Measurements from ENCODE around the gene PREP.

PREP gene

GRCh38 chr6:105370351-105370750 lies 32.5 kb downstream of the PREP start:
- H3K9ac ChIP-seq (ENCODE audit: low read length) = no peak overlapping the region
- H3K4me1 ChIP-seq (ENCODE audit: control insufficient read depth, low read depth, low read length) = no peaks in the 10 kb centered on the region
- no peaks in the 10 kb centered on the region for H3K79me2 ChIP-seq (ENCODE audit: control insufficient read depth, insufficient read depth, low read length)
- no peak overlapping the region for H2AK5ac ChIP-seq (ENCODE audit: low read length)
- H3K4me2 ChIP-seq (ENCODE audit: low read length) = no peak overlapping the region
- no peak overlapping the region for H3K4me3 ChIP-seq (ENCODE audit: low read length)
- DNase-seq = no peak
- H2BK120ac ChIP-seq (ENCODE audit: low read depth, low read length) = no peak overlapping the region
- H2BK5ac ChIP-seq (ENCODE audit: low read length) = no peak overlapping the region
- peaks cover 7% of the 10 kb centered on the region for H3K36me3 ChIP-seq (ENCODE audit: control insufficient read depth, insufficient read depth, low read length)
- no peak overlapping the region for H3K23ac ChIP-seq (ENCODE audit: low read length)
- H3K27me3 ChIP-seq (ENCODE audit: insufficient read depth, low read length, poor library complexity) = no peaks in the 10 kb centered on the region
- H3K79me1 ChIP-seq (ENCODE audit: low read length) = peaks cover 1% of the 10 kb centered on the region
- no peak overlapping the region for H3K4ac ChIP-seq (ENCODE audit: low read depth, low read length)
- no peak overlapping the region for H4K5ac ChIP-seq (ENCODE audit: low read length)
- no peak overlapping the region for H3K56ac ChIP-seq (ENCODE audit: low read length)
- no peak overlapping the region for H3K27ac ChIP-seq (ENCODE audit: low read depth, low read length)
- H2BK15ac ChIP-seq (replicated peaks; ENCODE audit: low read depth) = no peak overlapping the region
- no peak overlapping the region for H4K8ac ChIP-seq (ENCODE audit: low read depth, low read length)
- no CpG with 5 or more reads among the region's 1 CpG for WGBS (ENCODE audit: extremely low coverage, insufficient coverage, low lambda C conversion rate)
- H3K18ac ChIP-seq (ENCODE audit: low read length) = no peak overlapping the region

- H3K23ac ChIP-seq (ENCODE audit: low read length) = no peak overlapping the region
- peaks cover 7% of the 10 kb centered on the region for H3K36me3 ChIP-seq (ENCODE audit: control insufficient read depth, insufficient read depth, low read length)
- H3K56ac ChIP-seq (ENCODE audit: low read length) = no peak overlapping the region
- H3K4me1 ChIP-seq (ENCODE audit: control insufficient read depth, low read depth, low read length) = no peaks in the 10 kb centered on the region
- no peak overlapping the region for H2BK120ac ChIP-seq (ENCODE audit: low read depth, low read length)
- no peak overlapping the region for H3K18ac ChIP-seq (ENCODE audit: low read length)
- H3K27ac ChIP-seq (ENCODE audit: low read depth, low read length) = no peak overlapping the region
- no peak overlapping the region for H4K5ac ChIP-seq (ENCODE audit: low read length)
- H4K8ac ChIP-seq (ENCODE audit: low read depth, low read length) = no peak overlapping the region
- no peak overlapping the region for H3K4ac ChIP-seq (ENCODE audit: low read depth, low read length)
- H3K79me2 ChIP-seq (ENCODE audit: control insufficient read depth, insufficient read depth, low read length) = no peaks in the 10 kb centered on the region
- no peaks in the 10 kb centered on the region for H3K27me3 ChIP-seq (ENCODE audit: insufficient read depth, low read length, poor library complexity)
- no peak overlapping the region for H2AK5ac ChIP-seq (ENCODE audit: low read length)
- no CpG with 5 or more reads among the region's 1 CpG for WGBS (ENCODE audit: extremely low coverage, insufficient coverage, low lambda C conversion rate)
- H3K9ac ChIP-seq (ENCODE audit: low read length) = no peak overlapping the region
- no peak for DNase-seq
- no peak overlapping the region for H3K4me2 ChIP-seq (ENCODE audit: low read length)
- no peak overlapping the region for H2BK15ac ChIP-seq (replicated peaks; ENCODE audit: low read depth)
- no peak overlapping the region for H2BK5ac ChIP-seq (ENCODE audit: low read length)
- H3K4me3 ChIP-seq (ENCODE audit: low read length) = no peak overlapping the region
- peaks cover 1% of the 10 kb centered on the region for H3K79me1 ChIP-seq (ENCODE audit: low read length)
Observed at GRCh38 chr6:105369145-105369544, 33.7 kb downstream of the PREP start.

DNA sequence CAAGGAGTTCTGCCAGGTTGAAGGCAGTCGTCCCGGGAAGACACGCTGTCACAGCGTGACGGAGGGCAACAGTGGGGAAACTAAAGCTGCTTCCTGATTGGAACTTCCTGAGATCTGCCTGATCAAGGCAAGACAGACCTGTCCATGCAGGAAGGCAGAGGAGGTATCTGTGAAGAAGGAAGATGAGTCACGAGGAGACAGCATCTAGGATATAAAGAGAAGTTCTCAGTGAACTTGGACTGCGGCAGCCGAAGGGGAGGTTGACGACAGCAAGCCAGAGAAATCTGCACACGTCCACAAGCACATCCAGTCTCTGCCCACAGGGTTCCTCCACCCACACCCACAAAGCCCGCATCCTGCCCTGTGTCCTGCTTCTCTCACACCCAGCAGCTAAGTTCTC lies 38.6 kb downstream of the PREP start:
- no peak overlapping the region for H3K9ac ChIP-seq (ENCODE audit: low read length)
- H3K23ac ChIP-seq (ENCODE audit: low read length) = no peak overlapping the region
- no peak overlapping the region for H2BK15ac ChIP-seq (replicated peaks; ENCODE audit: low read depth)
- no peak overlapping the region for H2BK120ac ChIP-seq (ENCODE audit: low read depth, low read length)
- H3K79me1 ChIP-seq (ENCODE audit: low read length) = peaks cover 3% of the 10 kb centered on the region
- no peak overlapping the region for H2AK5ac ChIP-seq (ENCODE audit: low read length)
- no peak overlapping the region for H3K4ac ChIP-seq (ENCODE audit: low read depth, low read length)
- H3K27me3 ChIP-seq (ENCODE audit: insufficient read depth, low read length, poor library complexity) = no peaks in the 10 kb centered on the region
- no peak overlapping the region for H3K4me2 ChIP-seq (ENCODE audit: low read length)
- H3K79me2 ChIP-seq (ENCODE audit: control insufficient read depth, insufficient read depth, low read length) = no peaks in the 10 kb centered on the region
- no peak overlapping the region for H4K5ac ChIP-seq (ENCODE audit: low read length)
- no peak overlapping the region for H3K27ac ChIP-seq (ENCODE audit: low read depth, low read length)
- H3K4me1 ChIP-seq (ENCODE audit: control insufficient read depth, low read depth, low read length) = no peaks in the 10 kb centered on the region
- no peak overlapping the region for H4K8ac ChIP-seq (ENCODE audit: low read depth, low read length)
- H3K4me3 ChIP-seq (ENCODE audit: low read length) = no peak overlapping the region
- no peak overlapping the region for H3K56ac ChIP-seq (ENCODE audit: low read length)
- DNase-seq = no peak
- no peak overlapping the region for H3K18ac ChIP-seq (ENCODE audit: low read length)
- no CpG with 5 or more reads among the region's 11 CpGs for WGBS (ENCODE audit: extremely low coverage, insufficient coverage, low lambda C conversion rate)
- peaks cover 2% of the 10 kb centered on the region for H3K36me3 ChIP-seq (ENCODE audit: control insufficient read depth, insufficient read depth, low read length)
- no peak overlapping the region for H2BK5ac ChIP-seq (ENCODE audit: low read length)

DNA sequence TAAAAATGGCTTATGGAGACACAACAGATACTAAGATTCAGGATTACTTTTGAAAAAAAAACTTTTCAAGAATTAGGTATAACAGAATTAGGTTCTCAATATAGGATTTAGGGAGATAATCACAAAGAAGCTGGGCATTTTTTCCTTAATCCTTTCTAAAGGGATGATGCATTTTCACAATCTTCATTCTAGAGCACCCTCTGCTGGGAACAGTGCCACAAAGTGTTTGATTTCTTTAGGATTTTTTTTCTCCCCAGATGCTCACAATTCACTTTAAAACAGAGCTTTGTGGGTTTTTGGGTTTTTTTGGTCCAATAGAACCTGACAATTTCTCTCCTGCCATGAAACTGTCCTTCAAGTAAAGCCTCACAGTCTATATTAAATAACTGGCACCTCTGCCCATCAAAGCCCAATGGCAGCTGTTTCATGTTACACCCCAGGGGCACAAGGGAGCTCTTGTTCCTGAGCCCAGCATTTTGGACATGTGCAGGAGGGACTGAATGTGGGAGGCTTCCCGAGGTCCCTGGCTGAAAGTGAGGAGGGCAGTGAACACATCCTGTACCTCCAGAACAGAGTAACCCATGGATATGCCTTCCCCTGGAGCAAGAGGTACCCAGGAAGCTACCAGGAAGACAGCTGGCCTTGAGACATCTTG lies 39.7 kb downstream of the PREP start:
- Histone ChIP-seq H3K23ac (ENCODE audit: low read length) (no peak overlapping the region), H3K4ac (ENCODE audit: low read depth, low read length) (no peak overlapping the region), H3K4me3 (ENCODE audit: low read length) (no peak overlapping the region), H3K36me3 (ENCODE audit: control insufficient read depth, insufficient read depth, low read length) (peaks cover 2% of the 10 kb centered on the region), H4K5ac (ENCODE audit: low read length) (no peak overlapping the region), H3K27ac (ENCODE audit: low read depth, low read length) (no peak overlapping the region), H2BK120ac (ENCODE audit: low read depth, low read length) (no peak overlapping the region), H3K4me1 (ENCODE audit: control insufficient read depth, low read depth, low read length) (no peaks in the 10 kb centered on the region), H3K79me1 (ENCODE audit: low read length) (peaks cover 3% of the 10 kb centered on the region), H3K27me3 (ENCODE audit: insufficient read depth, low read length, poor library complexity) (no peaks in the 10 kb centered on the region), H2BK5ac (ENCODE audit: low read length) (no peak overlapping the region), H3K9ac (ENCODE audit: low read length) (no peak overlapping the region), H4K8ac (ENCODE audit: low read depth, low read length) (no peak overlapping the region), H3K56ac (ENCODE audit: low read length) (no peak overlapping the region), H3K79me2 (ENCODE audit: control insufficient read depth, insufficient read depth, low read length) (no peaks in the 10 kb centered on the region), H3K4me2 (ENCODE audit: low read length) (no peak overlapping the region), H3K18ac (ENCODE audit: low read length) (no peak overlapping the region), H2AK5ac (ENCODE audit: low read length) (no peak overlapping the region), H2BK15ac (replicated peaks; ENCODE audit: low read depth) (no peak overlapping the region)
- WGBS (ENCODE audit: extremely low coverage, insufficient coverage, low lambda C conversion rate) = no CpG with 5 or more reads among the region's 1 CpG
- DNase-seq = no peak

DNA sequence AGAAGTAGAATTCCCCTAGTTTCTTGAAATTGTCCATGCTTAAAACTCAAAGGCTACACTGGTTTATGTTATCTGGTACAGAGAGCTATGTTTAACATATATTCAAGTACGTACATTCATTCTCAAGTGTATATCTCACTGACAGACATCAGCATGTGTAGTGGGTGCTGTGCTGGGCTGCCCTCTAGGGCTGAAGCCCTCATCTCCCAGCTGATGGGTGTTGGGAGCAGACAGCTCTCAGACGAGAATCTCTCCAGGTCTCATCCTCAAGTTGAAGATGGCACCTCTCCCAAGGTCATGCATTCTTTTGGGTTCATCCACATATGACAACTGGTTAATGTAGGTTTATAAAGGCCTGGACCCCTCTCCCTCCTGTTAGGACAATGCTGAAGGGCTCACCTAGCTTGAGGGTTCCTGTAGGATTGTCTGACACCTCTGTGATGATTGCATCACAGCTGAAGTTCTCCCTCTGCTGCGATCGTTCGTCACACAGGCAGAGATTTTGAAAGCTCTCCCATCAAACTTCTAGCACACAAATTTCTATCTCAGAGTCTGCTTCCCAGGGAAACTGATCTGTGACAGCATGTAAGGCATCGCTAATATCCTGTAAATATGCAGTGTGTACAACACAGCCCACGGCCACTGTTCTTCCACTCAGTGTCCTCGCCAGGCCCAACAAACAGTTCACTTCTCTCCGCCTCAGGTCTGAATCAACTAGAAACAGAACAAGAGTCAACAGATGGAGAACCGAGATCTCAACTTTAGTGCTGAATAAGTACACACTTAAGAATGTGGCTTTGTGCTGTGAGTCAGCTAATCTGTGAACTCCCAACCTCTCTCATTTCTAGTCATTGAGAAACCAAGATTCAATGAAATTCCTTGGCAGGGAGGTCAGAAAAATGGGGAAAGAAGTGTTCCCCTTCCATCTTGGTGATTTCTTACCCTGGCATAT lies 43.2 kb downstream of the PREP start:
- no peak overlapping the region for H2BK120ac ChIP-seq (ENCODE audit: low read depth, low read length)
- no peak overlapping the region for H3K4ac ChIP-seq (ENCODE audit: low read depth, low read length)
- H3K4me1 ChIP-seq (ENCODE audit: control insufficient read depth, low read depth, low read length) = no peaks in the 10 kb centered on the region
- no peak overlapping the region for H3K18ac ChIP-seq (ENCODE audit: low read length)
- no peak overlapping the region for H4K8ac ChIP-seq (ENCODE audit: low read depth, low read length)
- H3K56ac ChIP-seq (ENCODE audit: low read length) = no peak overlapping the region
- no peak overlapping the region for H3K4me2 ChIP-seq (ENCODE audit: low read length)
- peak; percentile 38 for DNase-seq
- H4K5ac ChIP-seq (ENCODE audit: low read length) = no peak overlapping the region
- WGBS (ENCODE audit: extremely low coverage, insufficient coverage, low lambda C conversion rate) = no CpG with 5 or more reads among the region's 10 CpGs
- no peaks in the 10 kb centered on the region for H3K79me2 ChIP-seq (ENCODE audit: control insufficient read depth, insufficient read depth, low read length)
- no peak overlapping the region for H3K27ac ChIP-seq (ENCODE audit: low read depth, low read length)
- no peak overlapping the region for H3K9ac ChIP-seq (ENCODE audit: low read length)
- H2BK5ac ChIP-seq (ENCODE audit: low read length) = no peak overlapping the region
- no peak overlapping the region for H2AK5ac ChIP-seq (ENCODE audit: low read length)
- H3K23ac ChIP-seq (ENCODE audit: low read length) = no peak overlapping the region
- H3K79me1 ChIP-seq (ENCODE audit: low read length) = peaks cover 1% of the 10 kb centered on the region
- H3K27me3 ChIP-seq (ENCODE audit: insufficient read depth, low read length, poor library complexity) = no peaks in the 10 kb centered on the region
- H3K36me3 ChIP-seq (ENCODE audit: control insufficient read depth, insufficient read depth, low read length) = no peaks in the 10 kb centered on the region
- no peak overlapping the region for H2BK15ac ChIP-seq (replicated peaks; ENCODE audit: low read depth)
- H3K4me3 ChIP-seq (ENCODE audit: low read length) = no peak overlapping the region

All from mesendoderm (in vitro differentiated cells).